Astrocyte (in vitro differentiated cells and primary cell): ENCODE data around the gene UBTD2.

Source experiments
- EZH2 ChIP-seq: IDR thresholded peaks from 2 replicates; pipeline ENCODE4 v1.6.1; 2012; ENCODE audit warnings: mild to moderate bottlenecking, low read length, inconsistent platforms; ENCODE audit not compliant: insufficient read depth
- TF ChIP-seq, protein P1 (sequence below): IDR thresholded peaks from 2 replicates; pipeline ENCODE4 v1.5.1; 2011; ENCODE audit warnings: low read depth, mild to moderate bottlenecking, inconsistent platforms, low read length, moderate library complexity; ENCODE audit not compliant: insufficient read depth

DNA sequence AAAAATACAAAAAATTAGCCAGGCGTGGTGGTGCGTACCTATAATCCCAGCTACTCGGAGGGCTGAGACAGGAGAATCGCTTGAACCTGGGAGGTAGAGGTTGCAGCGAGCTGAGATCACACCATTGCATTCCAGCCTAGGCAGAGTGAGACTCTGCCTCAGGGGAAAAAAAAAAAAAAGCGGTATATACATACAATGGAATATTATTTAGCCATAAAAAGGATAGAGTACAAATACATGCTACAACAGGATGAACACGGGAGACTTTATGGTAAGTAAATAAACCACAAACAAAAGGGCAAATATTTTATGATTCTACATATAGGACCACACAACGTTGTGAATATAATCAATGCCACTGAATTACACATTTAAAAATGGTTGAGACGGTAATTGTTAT lies 5.2 kb downstream of the UBTD2 start:
- TF ChIP-seq, protein P1, sequence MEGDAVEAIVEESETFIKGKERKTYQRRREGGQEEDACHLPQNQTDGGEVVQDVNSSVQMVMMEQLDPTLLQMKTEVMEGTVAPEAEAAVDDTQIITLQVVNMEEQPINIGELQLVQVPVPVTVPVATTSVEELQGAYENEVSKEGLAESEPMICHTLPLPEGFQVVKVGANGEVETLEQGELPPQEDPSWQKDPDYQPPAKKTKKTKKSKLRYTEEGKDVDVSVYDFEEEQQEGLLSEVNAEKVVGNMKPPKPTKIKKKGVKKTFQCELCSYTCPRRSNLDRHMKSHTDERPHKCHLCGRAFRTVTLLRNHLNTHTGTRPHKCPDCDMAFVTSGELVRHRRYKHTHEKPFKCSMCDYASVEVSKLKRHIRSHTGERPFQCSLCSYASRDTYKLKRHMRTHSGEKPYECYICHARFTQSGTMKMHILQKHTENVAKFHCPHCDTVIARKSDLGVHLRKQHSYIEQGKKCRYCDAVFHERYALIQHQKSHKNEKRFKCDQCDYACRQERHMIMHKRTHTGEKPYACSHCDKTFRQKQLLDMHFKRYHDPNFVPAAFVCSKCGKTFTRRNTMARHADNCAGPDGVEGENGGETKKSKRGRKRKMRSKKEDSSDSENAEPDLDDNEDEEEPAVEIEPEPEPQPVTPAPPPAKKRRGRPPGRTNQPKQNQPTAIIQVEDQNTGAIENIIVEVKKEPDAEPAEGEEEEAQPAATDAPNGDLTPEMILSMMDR, result no peak
- no peak for TF ChIP-seq EZH2
